ENCODE results near the gene HOXC6. TPM values are rescaled to one million over a fixed set of nuclear protein-coding genes. Genes with fewer than 3 reads are reported as not detected.

HOXC6 gene
- total RNA-seq, 1 donor from 2014 or later = not detected

DNA sequence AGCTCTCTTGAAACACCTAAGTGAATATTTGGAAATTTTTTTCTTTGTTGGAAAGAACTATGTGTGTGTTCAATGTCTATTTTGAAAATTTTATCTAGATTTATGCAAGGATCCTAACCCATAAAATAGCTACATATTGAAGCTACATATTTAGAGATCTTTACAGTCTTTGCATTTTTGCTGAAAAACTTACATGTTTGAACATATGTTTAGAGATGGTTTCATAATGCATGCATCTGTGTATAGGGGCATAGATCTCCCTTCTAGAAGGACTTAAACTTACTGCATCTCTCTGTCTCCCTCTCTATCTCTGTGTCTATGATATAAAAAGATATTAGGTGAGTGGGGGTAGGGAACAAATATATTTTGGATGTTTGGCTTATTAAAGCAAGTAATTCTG lies 17.2 kb downstream of the HOXC6 start:
- DNase-seq = no peak
- Histone ChIP-seq H3K27ac (replicated peaks) (no peak overlapping the region), H3K9me3 (replicated peaks) (no peaks in the 10 kb centered on the region), H3K4me1 (peaks cover 11% of the 10 kb centered on the region), H3K4me3 (no peak overlapping the region), H3K27me3 (ENCODE audit: low read depth) (peaks cover 98% of the 10 kb centered on the region), H3K36me3 (no peaks in the 10 kb centered on the region)
- TF ChIP-seq, protein P1, sequence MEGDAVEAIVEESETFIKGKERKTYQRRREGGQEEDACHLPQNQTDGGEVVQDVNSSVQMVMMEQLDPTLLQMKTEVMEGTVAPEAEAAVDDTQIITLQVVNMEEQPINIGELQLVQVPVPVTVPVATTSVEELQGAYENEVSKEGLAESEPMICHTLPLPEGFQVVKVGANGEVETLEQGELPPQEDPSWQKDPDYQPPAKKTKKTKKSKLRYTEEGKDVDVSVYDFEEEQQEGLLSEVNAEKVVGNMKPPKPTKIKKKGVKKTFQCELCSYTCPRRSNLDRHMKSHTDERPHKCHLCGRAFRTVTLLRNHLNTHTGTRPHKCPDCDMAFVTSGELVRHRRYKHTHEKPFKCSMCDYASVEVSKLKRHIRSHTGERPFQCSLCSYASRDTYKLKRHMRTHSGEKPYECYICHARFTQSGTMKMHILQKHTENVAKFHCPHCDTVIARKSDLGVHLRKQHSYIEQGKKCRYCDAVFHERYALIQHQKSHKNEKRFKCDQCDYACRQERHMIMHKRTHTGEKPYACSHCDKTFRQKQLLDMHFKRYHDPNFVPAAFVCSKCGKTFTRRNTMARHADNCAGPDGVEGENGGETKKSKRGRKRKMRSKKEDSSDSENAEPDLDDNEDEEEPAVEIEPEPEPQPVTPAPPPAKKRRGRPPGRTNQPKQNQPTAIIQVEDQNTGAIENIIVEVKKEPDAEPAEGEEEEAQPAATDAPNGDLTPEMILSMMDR (IDR thresholded peaks at IDR 0.05; ENCODE audit: borderline replicate concordance) = no peak
- intact Hi-C loops (cut with micrococcal nuclease) = no loop called here

GRCh38 chr12:54045868-54046521 lies 17.8 kb downstream of the HOXC6 start:
- intact Hi-C loops (cut with micrococcal nuclease) = no loop called here
- peaks cover 11% of the 10 kb centered on the region for H3K4me1 ChIP-seq
- H3K9me3 ChIP-seq (replicated peaks) = no peaks in the 10 kb centered on the region
- H3K27ac ChIP-seq (replicated peaks) = no peak overlapping the region
- no peaks in the 10 kb centered on the region for H3K36me3 ChIP-seq
- DNase-seq = no peak
- no peak overlapping the region for H3K4me3 ChIP-seq
- TF ChIP-seq, protein P1 (IDR thresholded peaks at IDR 0.05; ENCODE audit: borderline replicate concordance) = no peak
- H3K27me3 ChIP-seq (ENCODE audit: low read depth) = peaks cover 98% of the 10 kb centered on the region

DNA sequence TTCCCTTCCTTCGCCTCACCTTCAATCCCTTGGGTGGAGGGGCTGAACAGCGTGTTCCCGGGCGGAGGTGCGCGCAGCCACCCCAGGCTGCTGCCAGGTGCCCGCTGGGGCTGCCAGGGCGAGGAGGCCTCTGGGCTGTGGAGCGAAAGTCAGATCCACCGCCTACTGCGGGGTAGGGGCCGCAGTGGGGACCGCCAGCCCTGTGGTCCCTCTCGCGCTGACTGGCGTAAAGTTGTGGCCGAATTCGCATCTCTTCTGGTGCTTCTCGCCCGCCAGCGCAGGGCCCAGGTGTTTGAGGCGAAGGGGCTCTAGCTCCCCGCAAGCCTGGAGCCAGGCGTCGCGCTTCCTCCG lies 18.5 kb downstream of the HOXC6 start:
- no peaks in the 10 kb centered on the region for H3K9me3 ChIP-seq (replicated peaks)
- no peak for DNase-seq
- no peak overlapping the region for H3K27ac ChIP-seq (replicated peaks)
- intact Hi-C loops (cut with micrococcal nuclease) = no loop called here
- no peaks in the 10 kb centered on the region for H3K36me3 ChIP-seq
- peaks cover 98% of the 10 kb centered on the region for H3K27me3 ChIP-seq (ENCODE audit: low read depth)
- TF ChIP-seq, protein P1 (IDR thresholded peaks at IDR 0.05; ENCODE audit: borderline replicate concordance) = no peak
- H3K4me3 ChIP-seq = peak overlapping the region; percentile 36
- peaks cover 11% of the 10 kb centered on the region for H3K4me1 ChIP-seq

DNA sequence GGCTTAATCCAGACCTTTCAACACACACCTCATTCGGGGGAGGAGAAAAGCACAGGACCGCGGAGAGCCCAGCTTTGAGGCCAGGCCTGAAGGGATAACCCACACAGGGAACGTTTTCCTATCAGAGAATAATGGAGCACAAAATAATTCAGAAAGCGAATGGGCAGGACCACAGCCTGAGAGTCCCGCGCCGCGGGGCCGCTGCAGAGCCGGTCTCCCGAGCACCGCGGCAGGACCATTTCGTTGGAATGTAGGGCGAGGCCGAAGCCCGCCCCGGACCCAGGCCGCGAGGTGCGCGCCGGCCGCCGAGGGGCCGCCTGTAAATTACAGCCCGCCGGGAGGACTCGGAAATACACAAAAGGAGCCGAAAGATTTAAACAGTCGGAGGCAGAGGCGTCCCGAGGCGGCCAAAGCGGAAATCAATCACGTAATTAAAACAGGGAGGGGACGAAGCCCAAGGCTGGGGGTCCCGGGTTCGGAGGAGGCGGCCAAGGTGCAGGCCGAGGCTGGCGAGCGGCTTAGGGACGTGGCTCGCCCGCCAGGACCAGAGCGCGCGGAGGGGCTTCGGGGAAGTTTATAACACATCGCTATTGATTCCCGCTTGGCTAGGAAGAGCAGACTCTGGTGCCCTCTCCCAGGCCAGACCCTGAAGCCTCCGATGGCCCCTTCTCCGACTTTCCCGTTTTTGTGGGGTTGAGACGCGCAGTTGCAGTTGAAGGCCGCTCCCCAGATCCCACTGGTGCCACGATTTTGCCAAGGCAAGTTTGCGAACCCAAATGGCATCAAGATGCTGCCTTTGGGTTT lies 19.1 kb downstream of the HOXC6 start:
- peaks cover 98% of the 10 kb centered on the region for H3K27me3 ChIP-seq (ENCODE audit: low read depth)
- TF ChIP-seq, protein P1 (IDR thresholded peaks at IDR 0.05; ENCODE audit: borderline replicate concordance) = no peak

DNA sequence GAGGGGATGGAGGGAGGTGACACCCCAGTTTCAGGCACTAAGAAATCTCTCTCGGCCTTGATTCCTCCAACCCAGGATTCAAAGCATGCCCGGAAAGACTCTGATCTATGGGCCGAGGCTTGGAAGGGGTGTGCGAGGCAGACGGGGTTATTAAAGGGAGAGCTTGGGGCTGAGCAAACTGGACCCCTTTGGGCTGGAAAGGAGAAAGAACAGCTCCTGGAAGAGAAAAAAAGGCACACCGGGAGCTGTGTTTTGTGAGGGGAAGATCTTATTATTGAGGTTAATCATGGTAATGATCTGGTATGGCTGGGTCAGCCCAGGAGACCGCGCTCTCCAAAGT lies 19.7 kb downstream of the HOXC6 start:
- DNase-seq = no peak
- no peak overlapping the region for H3K4me3 ChIP-seq
- H3K27me3 ChIP-seq (ENCODE audit: low read depth) = peaks cover 98% of the 10 kb centered on the region
- no peak overlapping the region for H3K27ac ChIP-seq (replicated peaks)
- intact Hi-C loops (cut with micrococcal nuclease) = no loop called here
- H3K9me3 ChIP-seq (replicated peaks) = no peaks in the 10 kb centered on the region
- H3K4me1 ChIP-seq = peaks cover 18% of the 10 kb centered on the region
- TF ChIP-seq, protein P1 (IDR thresholded peaks at IDR 0.05; ENCODE audit: borderline replicate concordance) = no peak
- H3K36me3 ChIP-seq = no peaks in the 10 kb centered on the region

More for the DNA sequence above, 19.1 kb downstream of the HOXC6 start:
- Histone ChIP-seq H3K4me1 (peaks cover 12% of the 10 kb centered on the region), H3K4me3 (peak overlapping the region; percentile 36), H3K27ac (replicated peaks) (no peak overlapping the region), H3K9me3 (replicated peaks) (no peaks in the 10 kb centered on the region), H3K36me3 (no peaks in the 10 kb centered on the region)
- no peak for DNase-seq
- intact Hi-C loops (cut with micrococcal nuclease) = no loop called here

Data from left ventricle myocardium inferior (tissue), 1 donor.